ENCODE results near the gene OR1S2. TPM values are rescaled to one million over a fixed set of nuclear protein-coding genes. Genes with fewer than 3 reads are reported as not detected.
"Not testable (repeated sequence)": the region's sequence is repeated elsewhere in the genome, so short reads cannot be mapped to it uniquely, and the experiment has no call there.

OR1S2 gene, protein sequence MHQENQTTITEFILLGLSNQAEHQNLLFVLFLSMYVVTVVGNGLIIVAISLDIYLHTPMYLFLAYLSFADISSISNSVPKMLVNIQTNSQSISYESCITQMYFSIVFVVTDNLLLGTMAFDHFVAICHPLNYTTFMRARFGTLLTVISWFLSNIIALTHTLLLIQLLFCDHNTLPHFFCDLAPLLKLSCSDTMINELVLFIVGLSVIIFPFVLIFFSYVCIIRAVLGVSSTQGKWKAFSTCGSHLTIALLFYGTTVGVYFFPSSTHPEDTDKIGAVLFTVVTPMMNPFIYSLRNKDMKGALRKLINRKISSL
- total RNA-seq (ENCODE audit: low replicate concordance): not detected in 2 replicates

DNA sequence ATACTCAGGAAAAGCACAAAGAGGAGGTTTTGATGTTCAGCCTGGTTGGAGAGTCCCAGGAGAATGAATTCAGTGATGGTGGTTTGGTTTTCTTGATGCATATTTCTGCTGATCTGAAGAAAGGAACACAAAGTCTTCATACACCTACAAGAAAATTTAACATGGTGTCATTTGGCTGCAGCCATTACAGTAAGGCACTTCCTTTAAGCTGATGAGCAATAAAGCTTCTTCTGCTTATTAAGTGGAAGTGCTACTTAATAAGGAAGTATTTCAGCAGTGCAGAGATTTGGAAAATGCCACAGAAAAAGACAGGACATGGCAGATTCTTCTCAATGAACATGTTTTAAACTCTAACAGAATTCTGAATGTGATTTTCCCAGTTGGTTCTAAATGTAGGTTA lies at the start of gene OR1S2:
Gene OR1S2 (minus strand): TSS at position 101 of the 400 bp plus-strand sequence. CDS start 0 bp downstream, at position 101.
- no peak for DNase-seq (ENCODE audit: low read depth)
- no peak within 1 kb of the TSS for H3K4me3 ChIP-seq (ENCODE audit: low read depth, low read length)
- TF ChIP-seq, protein P1, sequence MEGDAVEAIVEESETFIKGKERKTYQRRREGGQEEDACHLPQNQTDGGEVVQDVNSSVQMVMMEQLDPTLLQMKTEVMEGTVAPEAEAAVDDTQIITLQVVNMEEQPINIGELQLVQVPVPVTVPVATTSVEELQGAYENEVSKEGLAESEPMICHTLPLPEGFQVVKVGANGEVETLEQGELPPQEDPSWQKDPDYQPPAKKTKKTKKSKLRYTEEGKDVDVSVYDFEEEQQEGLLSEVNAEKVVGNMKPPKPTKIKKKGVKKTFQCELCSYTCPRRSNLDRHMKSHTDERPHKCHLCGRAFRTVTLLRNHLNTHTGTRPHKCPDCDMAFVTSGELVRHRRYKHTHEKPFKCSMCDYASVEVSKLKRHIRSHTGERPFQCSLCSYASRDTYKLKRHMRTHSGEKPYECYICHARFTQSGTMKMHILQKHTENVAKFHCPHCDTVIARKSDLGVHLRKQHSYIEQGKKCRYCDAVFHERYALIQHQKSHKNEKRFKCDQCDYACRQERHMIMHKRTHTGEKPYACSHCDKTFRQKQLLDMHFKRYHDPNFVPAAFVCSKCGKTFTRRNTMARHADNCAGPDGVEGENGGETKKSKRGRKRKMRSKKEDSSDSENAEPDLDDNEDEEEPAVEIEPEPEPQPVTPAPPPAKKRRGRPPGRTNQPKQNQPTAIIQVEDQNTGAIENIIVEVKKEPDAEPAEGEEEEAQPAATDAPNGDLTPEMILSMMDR (IDR thresholded peaks at IDR 0.05; ENCODE audit: insufficient read depth, low read length): no peak

GRCh38 chr11:58243954-58244353 lies 40.0 kb upstream of the OR1S2 start:
- DNase-seq (ENCODE audit: low read depth): no peak
- no peak overlapping the region for H3K4me3 ChIP-seq (ENCODE audit: low read depth, low read length)
- TF ChIP-seq, protein P1 (IDR thresholded peaks at IDR 0.05; ENCODE audit: insufficient read depth, low read length): no peak

DNA sequence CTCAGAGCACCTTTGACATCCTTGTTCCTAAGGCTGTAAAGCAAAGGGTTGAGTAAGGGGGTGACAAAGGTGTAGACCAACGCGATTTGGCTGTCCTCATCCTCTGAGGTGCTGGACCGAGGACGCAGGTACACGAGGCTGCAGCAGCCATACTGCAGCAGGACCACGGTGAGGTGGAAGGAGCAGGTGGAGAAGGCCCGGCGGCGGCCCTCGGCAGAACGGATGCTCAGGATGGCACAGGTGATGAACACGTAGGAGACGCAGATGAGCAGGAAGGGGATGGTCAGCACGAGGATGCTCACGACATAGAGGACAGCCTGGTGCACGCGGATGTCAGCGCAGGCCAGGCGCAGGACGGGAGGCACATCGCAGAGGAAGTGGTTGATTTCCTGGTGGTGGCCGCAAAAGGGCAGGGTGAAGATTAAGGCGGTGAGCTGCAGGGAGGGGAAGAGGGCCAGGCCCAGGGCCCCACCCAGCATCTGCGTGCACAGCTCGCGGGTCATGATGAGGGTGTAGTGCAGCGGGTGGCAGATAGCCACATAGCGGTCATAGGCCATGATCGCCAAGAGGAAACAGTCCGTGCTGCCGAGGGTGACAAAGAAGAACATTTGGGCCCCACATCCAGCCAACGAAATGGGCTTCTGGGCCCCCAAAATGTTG lies 24.1 kb upstream of the OR1S2 start:
- DNase-seq (ENCODE audit: low read depth): no peak
- TF ChIP-seq, protein P1 (IDR thresholded peaks at IDR 0.05; ENCODE audit: insufficient read depth, low read length): no peak
- H3K4me3 ChIP-seq (ENCODE audit: low read depth, low read length): no peak overlapping the region

GRCh38 chr11:58222721-58223120 lies 18.8 kb upstream of the OR1S2 start:
- no peak overlapping the region for H3K4me3 ChIP-seq (ENCODE audit: low read depth, low read length)
- TF ChIP-seq, protein P1 (IDR thresholded peaks at IDR 0.05; ENCODE audit: insufficient read depth, low read length): no peak
- DNase-seq (ENCODE audit: low read depth): no peak

DNA sequence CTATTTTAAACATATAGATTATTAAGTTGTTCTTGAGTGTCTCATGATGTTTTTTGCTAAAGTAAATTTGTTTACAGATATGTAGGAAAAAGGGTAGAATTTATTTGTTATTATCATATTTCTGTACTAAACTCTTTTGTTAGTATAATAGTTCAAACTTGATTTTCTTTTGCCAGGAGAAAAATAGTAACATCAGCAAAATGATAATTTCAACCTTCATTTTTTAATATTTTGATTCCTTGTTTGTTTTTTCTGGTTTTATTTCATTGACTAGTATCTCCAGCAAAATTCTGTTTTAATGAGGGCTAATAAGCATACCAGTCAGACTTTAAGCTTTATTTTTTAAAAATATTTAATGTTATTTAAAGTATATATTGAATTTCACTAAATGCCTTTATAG lies 12.5 kb upstream of the OR1S2 start:
- DNase-seq (ENCODE audit: low read depth): no peak

GRCh38 chr11:58212420-58212819 lies 8.5 kb upstream of the OR1S2 start, which contains the start of gene OR1S1:
TSS of gene OR1S1 (plus strand) at chr11:58212720.
- DNase-seq (ENCODE audit: low read depth); H3K4me3 ChIP-seq (ENCODE audit: low read depth, low read length): not testable (repeated sequence)

More for the DNA sequence above, 12.5 kb upstream of the OR1S2 start:
- H3K4me3 ChIP-seq (ENCODE audit: low read depth, low read length): no peak overlapping the region
- TF ChIP-seq, protein P1 (IDR thresholded peaks at IDR 0.05; ENCODE audit: insufficient read depth, low read length): no peak

GRCh38 chr11:58199271-58199670 lies 4.7 kb downstream of the OR1S2 start:
- H3K4me3 ChIP-seq (ENCODE audit: low read depth, low read length): no peak overlapping the region
- DNase-seq (ENCODE audit: low read depth): no peak
- TF ChIP-seq, protein P1 (IDR thresholded peaks at IDR 0.05; ENCODE audit: insufficient read depth, low read length): no peak
